K562 (cell line): ENCODE measurements around the gene INHA. TPM values are rescaled to one million over a fixed set of nuclear protein-coding genes. Genes with fewer than 3 reads are reported as not detected.

Experiments
- ATAC-seq: fragments of 200-7000 bp; cut with Tn5 transposase; 3 replicates; pipeline ENCODE4 v1.9.1; 2020; ENCODE audit warnings: moderate library complexity
- BruUV-seq: library from RNA; stranded (reverse); fragments of 400-500 nt; replicated peaks from 2 replicates; lab custom pipeline; 2021; lab: Mats Ljungman, UMichigan
- CTCF ChIA-PET: fragments of 300-600 bp; formaldehyde crosslinking; extraction: SDS; loops from one replicate; lab custom pipeline; 2021; ENCODE audit warnings: low intra/inter-chr PET ratio; lab: Yijun Ruan, JAX
- POLR2A ChIA-PET: fragments of 300-600, 350-650 bp; sonication (Branson Sonifier 250); formaldehyde crosslinking; extraction: SDS; loops from one replicate; lab custom pipeline; 2021; ENCODE audit warnings: antibody characterized with exemption, inconsistent platforms; lab: Yijun Ruan, JAX
- DNase-seq, 4 experiments: peaks; one replicate each; pipeline versions ENCODE4 v3.0.0 to v3.0.0-alpha.2; 2011 to 2018; ENCODE audit warnings: low spot score in 3 of 4, mixed read lengths in 3 of 4; ENCODE audit errors: extremely low read depth in 1 of 4
- FAIRE-seq: peaks from 2 replicates; lab custom pipeline; 2011; peaks lifted over from hg19 to GRCh38; lab: Jason Lieb, UNC
- H2AFZ ChIP-seq: 2 replicates; pipeline ENCODE4 v1.6.0; 2011; ENCODE audit warnings: low read depth, low read length, control low read depth, inconsistent platforms
- H3K27ac ChIP-seq: fragments of 200-600 bp; 3 replicates; pipeline ENCODE4 v1.8.0; 2011; ENCODE audit warnings: low read depth, mild to moderate bottlenecking, control low read depth, inconsistent platforms, low read length, moderate library complexity, mixed read lengths; ENCODE audit errors: extremely low read depth
- H3K27me3 ChIP-seq, 2 experiments: fragments of 300-600 bp in 1 of 2; 2 replicates in 1 of 2; 3 replicates in 1 of 2; pipeline versions ENCODE4 v1.6.0 to v1.8.0; 2011; ENCODE audit warnings: inconsistent platforms in 2 of 2, low read length in 2 of 2, mild to moderate bottlenecking in 1 of 2, mixed read lengths in 1 of 2, moderate library complexity in 1 of 2; ENCODE audit not compliant: control insufficient read depth in 2 of 2, insufficient read depth in 2 of 2
- H3K36me3 ChIP-seq: fragments of 300-600 bp; 3 replicates; pipeline ENCODE4 v1.8.0; 2011; ENCODE audit warnings: mild to moderate bottlenecking, low read length, inconsistent platforms; ENCODE audit not compliant: control insufficient read depth, insufficient read depth
- H3K4me1 ChIP-seq, 2 experiments: fragments of 200-600 bp in 1 of 2; replicated peaks in 1 of 2; 2 replicates in 1 of 2; 3 replicates in 1 of 2; pipeline versions ENCODE4 v1.5.1 to v1.8.0; 2011; ENCODE audit warnings: inconsistent platforms in 2 of 2, low read length in 2 of 2, mild to moderate bottlenecking in 1 of 2, mixed read lengths in 1 of 2, moderate library complexity in 1 of 2; ENCODE audit not compliant: control insufficient read depth in 2 of 2, insufficient read depth in 2 of 2
- H3K4me2 ChIP-seq: 2 replicates; pipeline ENCODE4 v1.6.1; 2011; ENCODE audit warnings: low read length, control low read depth, inconsistent platforms, mixed read lengths; ENCODE audit not compliant: insufficient read depth
- H3K4me3 ChIP-seq: fragments of 200-600 bp; sonication (generic), shearing (Covaris generic); 2 replicates; pipeline ENCODE4 v1.5.1; 2016; ENCODE audit warnings: control low read depth, inconsistent platforms
- H3K79me2 ChIP-seq: fragments of 200-600 bp; 3 replicates; pipeline ENCODE4 v1.8.0; 2011; ENCODE audit warnings: low read length, inconsistent platforms; ENCODE audit not compliant: control insufficient read depth, insufficient read depth
- H3K9ac ChIP-seq, 2 experiments: 2 replicates each; pipeline versions ENCODE4 v1.6.0 to v1.6.1; 2011; ENCODE audit warnings: low read depth in 2 of 2, low read length in 2 of 2, control low read depth in 1 of 2, inconsistent platforms in 1 of 2, mild to moderate bottlenecking in 1 of 2, mixed read lengths in 1 of 2; ENCODE audit not compliant: insufficient read depth in 1 of 2
- H3K9me1 ChIP-seq: one replicate; pipeline ENCODE4 v1.6.0; 2011; ENCODE audit warnings: inconsistent platforms, mild to moderate bottlenecking, low read length, moderate library complexity; ENCODE audit not compliant: control insufficient read depth, insufficient read depth
- H3K9me3 ChIP-seq: replicated peaks from 2 replicates; pipeline ENCODE4 v1.5.1; 2011; ENCODE audit warnings: low read depth, low read length, inconsistent platforms; ENCODE audit not compliant: control insufficient read depth, insufficient read depth
- H4K20me1 ChIP-seq: replicated peaks from 2 replicates; pipeline ENCODE4 v1.6.1; 2011; ENCODE audit warnings: low read length, inconsistent platforms, mixed read lengths; ENCODE audit not compliant: control insufficient read depth, insufficient read depth
- ATF7 ChIP-seq: fragments of 450-650 bp; IDR thresholded peaks from 2 replicates; pipeline ENCODE4 v1.7.1; 2014; ENCODE audit warnings: mild to moderate bottlenecking, moderate library complexity
- KLF16 ChIP-seq: IDR thresholded peaks from 2 replicates; pipeline ENCODE4 v1.6.1; 2016; ENCODE audit warnings: antibody characterized with exemption
- NFIC ChIP-seq: fragments of 450-650 bp; IDR thresholded peaks from 2 replicates; pipeline ENCODE4 v1.6.1; 2017; ENCODE audit warnings: mild to moderate bottlenecking, inconsistent platforms
- TRIM24 ChIP-seq, 2 experiments: fragments of 450-650 bp; IDR thresholded peaks; 2 replicates each; pipeline ENCODE4 v1.6.1; 2016
- YY1 ChIP-seq, 3 experiments: IDR thresholded peaks; 2 replicates each; pipeline ENCODE4 v1.6.1; 2011; ENCODE audit warnings: low read length in 2 of 3, mild to moderate bottlenecking in 2 of 3, moderate library complexity in 2 of 3, borderline replicate concordance in 1 of 3, control low read depth in 1 of 3, low read depth in 1 of 3; ENCODE audit not compliant: insufficient read depth in 3 of 3, insufficient replicate concordance in 2 of 3, control insufficient read depth in 1 of 3, insufficient read length in 1 of 3; ENCODE audit errors: extremely low read depth in 1 of 3
- ZNF12 ChIP-seq: sonication (generic); formaldehyde crosslinking; IDR thresholded peaks from 2 replicates; pipeline ENCODE4 v1.4.0; 2020; ENCODE audit warnings: mild to moderate bottlenecking, missing genetic modification reagents
- WGBS: fragments of 100-300 bp; shearing (Covaris generic); methylation state at CpG from one replicate; pipeline ENCODE4 v1.1.6; 2016; ENCODE audit warnings: low coverage, mixed read lengths; ENCODE audit not compliant: insufficient coverage; ENCODE audit errors: missing lambda C conversion rate; 5-methylcytosine and 5-hydroxymethylcytosine counted together
- in situ Hi-C: fragments of 300-500 bp; cut with MboI; formaldehyde crosslinking; loops from 4 replicates; pipeline ENCODE4 v1.15.0; 2018; ENCODE audit warnings: inconsistent platforms, mixed read lengths
- intact Hi-C: fragments of 100-400 bp; cut with micrococcal nuclease; formaldehyde crosslinking; loops from 2 replicates; pipeline ENCODE4 v1.14.2; 2022
- polyA plus RNA-seq, 8 experiments: library from polyadenylated mRNA; depleted of rRNA in 4 of 8; stranded (reverse) in 5 of 8; unstranded in 3 of 8; fragments of >200 nt; fragmentation: Nextera tagmentation in 2 of 8; fragmentation: Illumina TruSeq in 1 of 8; extraction: Ambion mirVana in 2 of 8; extraction: Trizol in 1 of 8; gene quantifications; 2 replicates each; pipeline versions ENCODE4 v1.2.1 to v1.2.3, GENCODE V29; 2011 to 2014; ENCODE audit warnings: inconsistent platforms in 1 of 8, missing spikeins in 1 of 8
- total RNA-seq, 7 experiments: library from RNA; depleted of rRNA in 6 of 7; stranded (reverse); fragments of >200 nt in 6 of 7; fragmentation: Illumina TruSeq in 2 of 7; extraction: Trizol in 2 of 7; gene quantifications; 2 replicates each; pipeline versions ENCODE4 v1.2.1 to v1.2.3, GENCODE V29; 2011 to 2021; ENCODE audit warnings: low replicate concordance in 1 of 7

INHA gene
- total and polyA plus RNA-seq, 9 of the 15 experiments (the other 6 are each of a cell fraction or from before 2014, with no cell fraction given): 0.07 to 1.9 (median 0.40) TPM

DNA sequence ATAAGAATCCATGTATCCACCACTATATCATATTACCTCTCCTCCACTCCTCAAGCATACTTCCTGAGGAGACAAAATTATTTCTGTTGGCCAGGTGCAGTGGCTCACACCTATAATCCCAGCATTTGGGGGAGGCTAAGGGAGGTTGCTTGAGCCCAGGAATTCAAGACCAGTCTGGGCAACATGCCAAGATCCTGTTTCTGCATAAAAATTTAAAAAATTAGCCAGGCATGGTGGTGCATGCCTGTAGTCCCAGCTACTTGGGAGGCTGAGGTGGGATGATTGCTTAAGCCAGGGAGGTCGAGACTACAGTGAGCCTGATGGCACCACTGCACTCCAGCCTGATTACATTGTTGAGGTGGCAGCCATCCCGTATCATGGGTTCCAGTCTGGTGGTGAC, 9.2 kb downstream of the INHA start:
- BruUV-seq: no TSS peak
- ATAC-seq (no peak), FAIRE-seq (no peak)

DNA sequence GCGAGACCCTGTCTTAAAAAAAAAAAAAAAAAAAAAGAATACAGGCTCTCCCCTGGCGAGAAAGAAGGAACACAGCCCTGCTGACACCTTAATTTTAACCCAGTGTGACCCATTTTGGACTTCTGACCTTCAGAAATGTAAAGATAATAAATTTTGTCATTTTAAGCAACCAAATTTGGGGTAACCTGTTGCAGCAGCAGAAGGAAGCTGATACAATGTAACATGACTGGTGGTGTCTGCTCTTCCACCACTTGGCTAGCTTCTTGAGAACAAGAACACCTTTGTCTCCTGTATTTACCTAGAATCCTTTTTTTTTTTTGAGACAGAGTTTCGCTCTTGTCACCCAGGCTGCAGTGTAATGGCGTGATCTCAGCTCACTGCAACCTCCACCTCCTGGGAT, 19.0 kb downstream of the INHA start:
- H3K9me1 ChIP-seq: no peaks in the 10 kb centered on the region
- H3K9me3 ChIP-seq: no peaks in the 10 kb centered on the region
- no peaks in the 10 kb centered on the region for H4K20me1 ChIP-seq
- DNase-seq: no peak
- no TSS peak for BruUV-seq
- H3K27me3 ChIP-seq: no peaks in the 10 kb centered on the region
- H3K4me2 ChIP-seq: no peak overlapping the region
- in situ Hi-C loops (no loop called here), intact Hi-C loops (no loop called here)
- no peak for FAIRE-seq
- no peak overlapping the region for H3K27ac ChIP-seq
- no peak overlapping the region for H3K9ac ChIP-seq
- no peak for ATAC-seq
- TF ChIP-seq YY1 (IDR thresholded peaks at IDR 0.05; ENCODE audit: borderline replicate concordance in 1 of 3, control insufficient read depth in 1 of 3, extremely low read depth in 1 of 3, insufficient read depth in 3 of 3, insufficient read length in 1 of 3, insufficient replicate concordance in 2 of 3, low read depth in 1 of 3, low read length in 2 of 3) (no peak), ATF7 (no peak), ZNF12 (peak; percentile 55; the same call in 1 of the 2 replicates), TRIM24 (IDR thresholded peaks at IDR 0.05) (no peak)
- TF ChIP-seq, all 486 proteins: peak for 1
- Histone ChIP-seq H3K4me3 (no peak overlapping the region), H2AFZ (no peak overlapping the region), H3K79me2 (no peaks in the 10 kb centered on the region), H3K4me1 (peaks cover 4 to 14% of the 10 kb centered on the region in 2 experiments), H3K36me3 (no peaks in the 10 kb centered on the region)
- ChIA-PET POLR2A (no interaction called here), CTCF (no interaction called here)
- 80% methylated on average over 1 of the region's 4 CpGs for WGBS

More for the DNA sequence above, 9.2 kb downstream of the INHA start:
- H3K4me3 ChIP-seq: no peak overlapping the region
- CTCF ChIA-PET: no interaction called here
- no peak overlapping the region for H3K9ac ChIP-seq
- H3K9me3 ChIP-seq: no peaks in the 10 kb centered on the region
- H3K36me3 ChIP-seq: no peaks in the 10 kb centered on the region
- no peak for DNase-seq
- H3K79me2 ChIP-seq: no peaks in the 10 kb centered on the region
- no peaks in the 10 kb centered on the region for H4K20me1 ChIP-seq
- H3K4me2 ChIP-seq: no peak overlapping the region
- intact Hi-C loops (no loop called here), in situ Hi-C loops (no loop called here)
- POLR2A ChIA-PET: interaction anchor here (0.7 kb wide), 1 partner anchor 16 kb away, joined by 3 read pairs; no protein-coding TSS in a partner anchor
- TF ChIP-seq NFIC (peak; percentile 69), KLF16 (no peak)
- peaks cover 10 to 16% of the 10 kb centered on the region in 2 experiments; a peak in 4 of 5 replicates for H3K4me1 ChIP-seq
- H3K27ac ChIP-seq: no peak overlapping the region
- H3K9me1 ChIP-seq: no peaks in the 10 kb centered on the region
- no peaks in the 10 kb centered on the region for H3K27me3 ChIP-seq
- 25% methylated on average over 2 of the region's 2 CpGs for WGBS
- no peak overlapping the region for H2AFZ ChIP-seq
